Measurements from ENCODE around the gene PRODH2. TPM values are rescaled to one million over a fixed set of nuclear protein-coding genes. Genes with fewer than 3 reads are reported as not detected.

Gene PRODH2
- total RNA-seq, 1 experiment from 2014 or later = not detected

Other genes with a start within 250 kb of the PRODH2 start
- not detected in 2 replicates for gene ATP4A, start 249.2 kb downstream of the PRODH2 start, total RNA-seq (2014; rRNA removed)
- gene PMIS2, start 226.7 kb downstream of the PRODH2 start, total RNA-seq (2014; rRNA removed) = not detected in 2 replicates
- gene HAUS5, start 200.1 kb downstream of the PRODH2 start, total RNA-seq (2014; rRNA removed) = 25.9 and 26.4 TPM in 2 replicates
- gene RBM42, start 183.8 kb downstream of the PRODH2 start, total RNA-seq (2014; rRNA removed) = 81.6 and 126 TPM in 2 replicates
- gene ETV2, start 171.1 kb downstream of the PRODH2 start, total RNA-seq (2014; rRNA removed) = 0.36 TPM in 1 of 2 replicates, not detected in the other
- gene COX6B1, start 164.5 kb downstream of the PRODH2 start, total RNA-seq (2014; rRNA removed) = 405 and 563 TPM in 2 replicates
- not detected in 2 replicates for gene UPK1A, start 146.3 kb downstream of the PRODH2 start, total RNA-seq (2014; rRNA removed)
- not detected in 2 replicates for gene ZBTB32, start 108.3 kb downstream of the PRODH2 start, total RNA-seq (2014; rRNA removed)
- gene KMT2B, start 94.8 kb downstream of the PRODH2 start, total RNA-seq (2014; rRNA removed) = 10.8 and 23.4 TPM in 2 replicates
- gene IGFLR1, start 70.4 kb downstream of the PRODH2 start, total RNA-seq (2014; rRNA removed) = 0.81 and 9.3 TPM in 2 replicates
- 7.8 and 16.4 TPM in 2 replicates for gene U2AF1L4, start 67.4 kb downstream of the PRODH2 start, total RNA-seq (2014; rRNA removed)
- 34.3 and 42.9 TPM in 2 replicates for gene PSENEN, start 67.2 kb downstream of the PRODH2 start, total RNA-seq (2014; rRNA removed)
- 4.6 and 8.2 TPM in 2 replicates for gene LIN37, start 64.3 kb downstream of the PRODH2 start, total RNA-seq (2014; rRNA removed)
- gene HSPB6, start 55.8 kb downstream of the PRODH2 start, total RNA-seq (2014; rRNA removed) = not detected in 2 replicates
- gene PROSER3, start 54.7 kb downstream of the PRODH2 start, total RNA-seq (2014; rRNA removed) = 5.5 and 6.1 TPM in 2 replicates
- gene ARHGAP33, start 37.3 kb downstream of the PRODH2 start, total RNA-seq (2014; rRNA removed) = 3.7 and 5.4 TPM in 2 replicates
- not detected in 2 replicates for gene NPHS1, start 39.7 kb upstream of the PRODH2 start, total RNA-seq (2014; rRNA removed)
- not detected in 2 replicates for gene KIRREL2, start 44.1 kb upstream of the PRODH2 start, total RNA-seq (2014; rRNA removed)
- 21.1 and 23.2 TPM in 2 replicates for gene APLP1, start 55.7 kb upstream of the PRODH2 start, total RNA-seq (2014; rRNA removed)
- 9.0 and 10.6 TPM in 2 replicates for gene NFKBID, start 87.7 kb upstream of the PRODH2 start, total RNA-seq (2014; rRNA removed)
- gene HCST, start 89.7 kb upstream of the PRODH2 start, total RNA-seq (2014; rRNA removed) = not detected in 2 replicates
- gene TYROBP, start 95.5 kb upstream of the PRODH2 start, total RNA-seq (2014; rRNA removed) = not detected in 2 replicates
- gene LRFN3, start 123.5 kb upstream of the PRODH2 start, total RNA-seq (2014; rRNA removed) = 4.1 and 4.8 TPM in 2 replicates
- gene SDHAF1, start 182.3 kb upstream of the PRODH2 start, total RNA-seq (2014; rRNA removed) = 24.5 and 38.1 TPM in 2 replicates
- gene SYNE4, start 196.0 kb upstream of the PRODH2 start, total RNA-seq (2014; rRNA removed) = 0.77 and 1.9 TPM in 2 replicates
- 38.4 and 39.3 TPM in 2 replicates for gene ALKBH6, start 201.4 kb upstream of the PRODH2 start, total RNA-seq (2014; rRNA removed)
- 0.07 TPM in 1 of 2 replicates, not detected in the other for gene CLIP3, start 220.0 kb upstream of the PRODH2 start, total RNA-seq (2014; rRNA removed)
- gene THAP8, start 241.4 kb upstream of the PRODH2 start, total RNA-seq (2014; rRNA removed) = 0.95 and 2.1 TPM in 2 replicates
- gene WDR62, start 242.1 kb upstream of the PRODH2 start, total RNA-seq (2014; rRNA removed) = 13.3 and 13.9 TPM in 2 replicates

Measured in PC-3 (cell line).